B cell (primary cell): ENCODE measurements around the gene TRPM2.

ENCODE experiments used
- EZH2 ChIP-seq: IDR thresholded peaks from 2 replicates; pipeline ENCODE4 v1.6.1; 2012; ENCODE audit warnings: borderline replicate concordance, low read depth, mild to moderate bottlenecking, moderate library complexity, low read length; ENCODE audit not compliant: insufficient read depth, poor library complexity, severe bottlenecking
- TF ChIP-seq, protein P1 (sequence below): fragments of 200-600 bp; IDR thresholded peaks from one replicate; pipeline ENCODE4 v1.8.0; 2022; ENCODE audit warnings: antibody characterized with exemption, mild to moderate bottlenecking

- TF ChIP-seq, protein P1, sequence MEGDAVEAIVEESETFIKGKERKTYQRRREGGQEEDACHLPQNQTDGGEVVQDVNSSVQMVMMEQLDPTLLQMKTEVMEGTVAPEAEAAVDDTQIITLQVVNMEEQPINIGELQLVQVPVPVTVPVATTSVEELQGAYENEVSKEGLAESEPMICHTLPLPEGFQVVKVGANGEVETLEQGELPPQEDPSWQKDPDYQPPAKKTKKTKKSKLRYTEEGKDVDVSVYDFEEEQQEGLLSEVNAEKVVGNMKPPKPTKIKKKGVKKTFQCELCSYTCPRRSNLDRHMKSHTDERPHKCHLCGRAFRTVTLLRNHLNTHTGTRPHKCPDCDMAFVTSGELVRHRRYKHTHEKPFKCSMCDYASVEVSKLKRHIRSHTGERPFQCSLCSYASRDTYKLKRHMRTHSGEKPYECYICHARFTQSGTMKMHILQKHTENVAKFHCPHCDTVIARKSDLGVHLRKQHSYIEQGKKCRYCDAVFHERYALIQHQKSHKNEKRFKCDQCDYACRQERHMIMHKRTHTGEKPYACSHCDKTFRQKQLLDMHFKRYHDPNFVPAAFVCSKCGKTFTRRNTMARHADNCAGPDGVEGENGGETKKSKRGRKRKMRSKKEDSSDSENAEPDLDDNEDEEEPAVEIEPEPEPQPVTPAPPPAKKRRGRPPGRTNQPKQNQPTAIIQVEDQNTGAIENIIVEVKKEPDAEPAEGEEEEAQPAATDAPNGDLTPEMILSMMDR: no peak
- no peak for TF ChIP-seq EZH2
These were observed 131.9 kb downstream of the TRPM2 start for GRCh38 chr21:44485254-44485793.
